Sigmoid colon (tissue), 4 donors: Measurements from ENCODE around the gene SIK3.

ENCODE experiments used
- CTCF ChIP-seq, 4 experiments: fragments of 450-650 bp in 3 of 4; fragments of 200-600 bp in 1 of 4; IDR thresholded peaks; one replicate each; pipeline ENCODE4 v1.5.1; 2016 to 2019; ENCODE audit warnings: antibody characterized with exemption in 4 of 4, mild to moderate bottlenecking in 3 of 4, moderate library complexity in 2 of 4
- EP300 ChIP-seq, 4 donors: sonication (generic); formaldehyde crosslinking; IDR thresholded peaks; one replicate each; pipeline ENCODE4 v1.6.1; 2017; ENCODE audit warnings: antibody characterized with exemption in 4 of 4

DNA sequence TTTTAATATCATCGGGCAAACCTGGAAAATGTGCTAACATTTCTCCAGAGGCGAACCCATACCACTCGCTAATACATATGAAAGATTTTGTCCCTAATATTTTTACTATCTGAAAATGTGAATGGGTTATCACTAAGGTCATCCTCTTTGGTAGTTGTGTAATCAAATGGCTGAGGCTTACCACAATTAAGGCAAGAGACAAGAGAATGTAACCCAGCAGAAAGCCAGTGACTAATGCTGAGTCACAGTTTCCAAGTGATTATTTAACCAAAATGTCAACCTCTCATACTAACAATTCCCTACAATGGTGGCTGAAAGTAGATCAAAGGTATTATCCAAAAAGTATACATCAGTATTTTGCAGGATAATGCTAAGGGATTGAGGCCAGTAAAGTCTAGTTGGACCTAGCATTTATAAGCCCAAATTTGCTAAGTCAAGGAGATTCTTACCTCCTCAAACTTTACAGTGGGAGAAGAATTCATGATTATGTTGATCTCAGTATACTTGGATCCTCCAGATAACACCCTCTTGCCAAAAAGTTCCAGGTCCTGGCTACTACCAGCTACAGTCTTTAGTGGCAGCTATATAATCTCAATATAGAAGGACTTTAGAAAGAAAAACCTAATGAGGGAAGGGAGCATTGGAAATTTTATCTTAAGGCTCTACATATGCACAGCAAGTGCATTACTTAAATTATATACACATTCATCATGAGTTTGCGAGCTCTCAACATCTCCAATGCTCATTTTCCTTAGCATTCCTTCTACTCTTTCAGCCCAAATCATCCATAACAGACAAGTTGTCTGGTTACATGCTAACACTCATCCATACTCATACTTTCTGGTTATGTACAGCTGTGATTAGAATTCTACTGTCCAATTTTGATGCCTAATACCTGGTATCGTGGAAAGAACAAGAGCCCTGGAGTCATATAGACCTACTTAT is 25.4 kb downstream of the SIK3 start:
- TF ChIP-seq CTCF (IDR thresholded peaks at IDR 0.05) (no peak), EP300 (IDR thresholded peaks at IDR 0.05) (peak in 1 of 4 donors; percentile 9)
